HG03064 (cell line): ENCODE results near the gene GUCY1A2.
"Not testable (repeated sequence)": the region's sequence is repeated elsewhere in the genome, so short reads cannot be mapped to it uniquely, and the experiment has no call there.

ENCODE experiments used
- ATAC-seq: cut with Tn5 transposase; IDR thresholded peaks from one replicate; pipeline ENCODE4 v1.9.1; 2021; ENCODE audit warnings: low read depth; ENCODE audit not compliant: unreplicated experiment

Gene GUCY1A2

DNA sequence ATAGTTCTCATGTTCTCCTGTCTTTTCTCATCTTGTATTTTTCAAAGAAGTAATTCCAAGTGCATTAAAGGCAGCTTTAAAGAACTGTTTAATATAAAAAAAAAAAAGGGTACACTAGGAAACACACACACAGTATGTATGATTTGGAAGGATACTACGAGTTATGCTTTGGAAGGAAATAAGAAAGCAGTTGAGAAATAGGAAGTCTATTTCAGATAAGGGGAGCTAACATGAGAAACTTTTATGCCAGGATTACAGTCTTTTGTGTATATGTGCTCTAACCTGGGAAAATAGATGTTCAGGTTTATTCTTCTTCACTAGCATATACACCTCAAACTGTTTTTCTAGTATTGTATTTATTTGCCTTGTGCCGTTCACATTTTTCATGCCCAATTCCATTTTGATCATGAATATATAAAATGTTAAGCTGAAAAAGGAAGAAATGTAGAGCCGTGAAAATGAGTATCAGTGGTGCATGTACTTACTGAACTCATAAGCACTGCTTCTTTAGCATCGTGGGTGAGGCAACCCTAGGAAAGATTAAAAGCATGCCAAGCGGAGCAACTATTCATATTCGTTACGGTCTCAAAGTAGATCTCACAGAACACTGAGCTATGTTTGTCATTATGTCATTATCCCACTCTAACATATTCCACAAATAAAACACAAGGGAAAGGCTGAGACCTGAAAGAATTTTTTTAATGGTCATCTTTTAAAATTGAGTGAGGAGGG, 59.6 kb downstream of the GUCY1A2 start:
- no peak for ATAC-seq

DNA sequence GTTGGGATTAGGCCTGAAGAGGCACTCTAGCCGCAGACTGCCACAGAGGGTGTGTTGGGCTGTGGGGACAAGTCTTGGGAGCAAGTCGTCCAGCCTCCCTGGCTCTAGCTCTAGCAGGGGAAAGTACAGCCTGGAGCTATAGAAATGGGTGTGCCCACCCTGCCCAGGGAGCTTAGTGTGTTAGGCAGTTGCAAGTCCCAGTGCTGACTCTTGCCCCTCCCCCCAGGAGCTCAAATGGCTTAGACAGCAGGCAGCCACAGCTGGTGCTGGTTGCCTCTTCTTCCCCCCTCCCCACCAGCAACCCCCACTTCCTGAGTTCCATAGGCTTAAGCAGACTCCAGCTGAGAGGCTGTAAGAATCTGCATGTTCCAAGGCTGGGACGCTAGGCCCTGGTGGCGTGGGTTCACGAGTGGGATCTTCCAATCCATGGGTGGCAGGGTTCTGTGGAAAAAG, 61.2 kb downstream of the GUCY1A2 start:
- ATAC-seq = no peak

DNA sequence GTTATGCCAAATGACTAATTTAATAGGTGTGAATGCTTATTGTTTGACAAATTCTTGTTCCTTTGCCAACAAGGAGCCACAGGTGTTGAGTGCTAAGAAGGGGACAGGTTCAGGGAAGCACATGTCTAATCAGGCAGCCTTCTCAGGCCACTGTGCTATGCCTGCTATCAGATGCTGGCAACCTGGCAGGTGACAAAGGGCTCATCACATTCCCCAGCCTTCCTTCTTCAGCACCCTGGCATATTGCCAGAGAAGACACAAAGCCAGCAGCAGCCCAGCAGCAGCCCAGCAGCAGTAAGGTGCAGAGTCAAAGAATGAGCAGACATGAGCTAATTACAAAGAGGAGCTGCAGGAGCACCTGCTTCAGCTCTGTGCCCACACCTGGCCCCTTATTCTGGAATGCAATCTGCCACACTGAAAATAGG, 68.2 kb downstream of the GUCY1A2 start:
- ATAC-seq = no peak

DNA sequence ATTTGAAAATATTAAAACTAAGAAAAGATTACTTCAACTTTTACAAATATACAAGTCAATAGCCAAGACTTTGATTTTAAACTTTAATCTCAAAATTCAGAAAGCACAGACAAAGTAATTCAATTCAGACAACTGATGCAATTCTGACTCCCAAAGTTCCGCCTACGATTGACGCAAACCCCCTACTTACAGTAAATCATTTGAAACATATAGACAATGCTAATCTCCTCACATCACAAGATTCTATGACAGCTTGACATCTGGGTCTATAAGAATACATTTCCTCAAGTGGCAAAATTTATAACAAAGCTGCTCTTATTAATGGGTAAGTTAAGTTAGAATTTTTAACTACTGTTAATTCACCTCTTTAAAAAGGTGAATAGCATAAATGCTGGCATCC, 75.2 kb downstream of the GUCY1A2 start:
- ATAC-seq = no peak

DNA sequence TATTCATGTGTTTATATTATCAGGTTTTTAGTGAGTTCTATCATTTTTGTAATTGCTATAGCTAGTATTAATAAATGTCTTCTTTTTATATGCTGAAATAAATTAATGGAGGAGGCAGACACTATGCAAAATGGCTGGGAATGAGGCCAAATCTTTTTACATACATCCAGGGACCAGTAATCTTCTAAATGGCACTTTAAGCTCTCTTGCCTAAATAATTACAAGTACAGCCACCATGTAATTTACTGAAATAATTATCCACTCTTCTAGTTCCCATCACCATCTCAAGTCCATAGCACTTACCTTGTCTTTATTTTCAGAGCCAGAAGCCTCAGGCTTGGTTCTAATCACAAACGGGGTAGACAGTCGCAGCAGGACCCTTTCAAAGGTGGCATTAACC, 79.1 kb downstream of the GUCY1A2 start:
- ATAC-seq = no peak

DNA sequence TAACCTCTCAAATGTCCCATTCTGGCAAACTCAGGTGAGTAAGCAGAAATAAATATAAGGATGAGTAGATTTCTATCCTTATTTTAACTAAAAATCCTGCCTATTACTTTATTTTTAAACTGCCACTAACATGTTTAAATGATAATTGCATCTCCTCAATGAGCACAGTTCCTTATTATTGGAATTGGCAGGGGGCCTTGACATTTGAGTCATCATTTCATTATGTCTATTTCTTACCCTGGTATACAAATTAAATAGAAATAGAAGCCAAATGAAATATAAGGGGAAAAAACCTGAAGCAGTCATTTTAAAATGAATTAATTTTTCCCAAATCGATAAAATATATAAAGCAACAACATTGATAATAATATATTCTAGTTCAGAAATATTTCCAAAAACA, 81.2 kb downstream of the GUCY1A2 start:
- no peak for ATAC-seq

DNA sequence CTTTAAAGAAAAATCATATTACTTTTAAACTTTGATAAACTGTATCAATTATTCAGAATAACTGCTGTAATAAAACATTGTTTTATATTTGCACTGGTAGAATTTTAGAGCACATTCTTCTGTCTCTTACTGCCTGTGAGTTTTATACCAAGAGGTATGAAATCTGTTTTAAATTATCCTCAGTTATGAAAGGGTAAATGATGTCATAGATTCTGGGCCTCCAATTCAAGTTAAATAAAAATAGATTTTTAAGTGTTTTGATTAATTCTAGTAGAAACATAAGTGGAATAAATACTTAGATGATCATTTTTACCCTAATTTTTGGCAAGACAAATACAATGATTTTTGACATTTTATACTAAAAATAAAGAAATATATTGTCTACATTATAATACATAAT, 93.0 kb downstream of the GUCY1A2 start:
- no peak for ATAC-seq

DNA sequence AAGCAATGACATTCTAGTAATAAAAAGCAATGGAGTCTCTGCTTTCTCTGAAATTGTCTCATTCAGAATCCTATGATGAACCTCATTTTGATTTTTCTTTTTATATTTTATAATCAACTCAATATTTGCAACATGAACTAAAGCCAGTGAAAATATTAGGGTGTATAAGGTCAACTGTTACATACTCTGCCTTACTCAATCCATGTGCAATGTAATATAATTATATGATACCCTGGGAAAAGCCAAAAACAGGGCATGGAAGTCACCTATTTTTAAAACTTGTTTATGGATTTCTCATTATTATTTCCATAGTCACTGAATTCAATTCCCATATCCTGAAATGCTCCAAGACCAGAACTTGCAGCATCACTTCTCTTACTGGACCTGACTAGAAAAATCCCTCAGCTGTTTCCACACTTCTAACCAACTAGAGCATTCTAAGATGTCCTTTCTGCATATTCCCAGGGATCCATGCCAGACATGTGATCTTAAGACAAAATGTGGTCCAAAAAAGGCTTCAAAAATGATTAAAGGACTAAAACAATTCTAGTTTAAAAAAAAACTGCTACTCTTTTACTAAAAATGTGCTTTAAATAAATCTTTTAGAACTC, 97.3 kb downstream of the GUCY1A2 start:
- no peak for ATAC-seq

DNA sequence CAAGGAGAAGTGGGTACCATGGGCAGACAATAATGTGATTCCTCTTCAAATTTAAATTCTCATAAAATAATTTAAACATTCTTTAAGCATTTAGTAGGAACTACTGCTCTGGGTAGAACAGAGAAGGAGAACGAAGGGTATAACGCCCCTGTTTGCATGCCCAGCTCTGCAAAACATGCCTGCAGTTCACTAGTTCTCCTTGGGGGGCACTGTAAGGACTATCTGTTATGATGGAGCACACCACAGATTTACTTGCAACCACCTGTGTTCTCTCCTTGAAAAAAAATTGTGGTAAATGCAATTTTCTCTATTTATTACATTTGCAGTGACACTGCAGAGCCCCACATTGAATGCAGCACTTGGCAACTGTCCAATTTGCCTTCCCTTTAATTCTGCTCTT, 100.3 kb downstream of the GUCY1A2 start:
- no peak for ATAC-seq

DNA sequence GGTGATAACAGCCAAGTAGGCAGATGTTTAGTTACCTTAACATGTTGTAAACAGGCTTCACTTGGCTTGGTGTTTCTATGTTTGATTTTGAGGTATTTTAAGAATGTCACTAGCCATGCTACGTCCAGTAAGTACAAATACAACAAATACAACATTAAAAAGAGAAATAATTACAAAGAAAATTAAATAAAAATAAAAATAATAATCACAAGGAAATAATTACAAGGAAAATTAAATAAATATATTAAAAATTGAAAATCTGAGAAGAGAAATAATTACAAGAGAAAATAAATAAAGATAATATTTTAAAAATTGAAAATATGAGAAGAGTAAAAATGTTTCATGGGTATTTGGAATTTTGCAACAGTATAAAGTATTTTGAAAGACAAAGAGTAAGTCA, 103.9 kb downstream of the GUCY1A2 start:
- no peak for ATAC-seq

DNA sequence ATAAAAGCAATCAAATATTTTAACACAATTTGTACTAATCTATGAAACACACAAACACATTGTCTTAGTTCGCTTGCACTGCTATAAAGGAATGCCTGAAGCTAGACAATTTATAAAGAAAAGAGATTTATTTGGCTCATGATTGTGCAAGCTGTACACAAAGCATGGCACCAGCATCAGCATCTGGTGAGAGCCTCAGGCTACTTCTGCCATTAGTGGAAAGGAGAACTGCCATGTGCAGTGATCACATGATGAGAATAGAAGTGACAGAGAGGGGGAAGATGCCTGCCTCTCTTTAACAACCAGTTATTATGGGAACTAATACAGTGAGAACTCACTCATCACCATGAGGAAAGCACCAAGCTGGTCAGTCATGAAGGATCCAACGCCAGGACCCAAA, 105.1 kb downstream of the GUCY1A2 start:
- no peak for ATAC-seq

DNA sequence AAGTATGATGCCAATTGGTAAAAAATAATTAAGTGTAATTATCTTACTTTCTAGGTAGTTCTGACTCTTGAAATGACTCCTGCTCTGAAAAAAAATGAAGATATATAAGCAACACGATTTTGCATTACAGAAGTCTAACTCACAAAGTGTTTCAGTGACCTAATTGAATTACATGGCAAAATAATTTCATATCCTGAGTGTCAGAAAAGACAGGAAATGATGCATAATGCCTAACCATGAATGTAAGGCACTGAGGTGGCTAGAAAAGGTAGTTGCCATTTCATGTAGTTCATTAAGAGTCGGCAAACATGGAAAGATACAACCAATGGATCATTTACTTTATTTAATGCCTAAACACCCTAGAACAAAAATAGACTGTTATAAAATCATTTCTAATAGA, 113.5 kb downstream of the GUCY1A2 start:
- ATAC-seq = no peak

DNA sequence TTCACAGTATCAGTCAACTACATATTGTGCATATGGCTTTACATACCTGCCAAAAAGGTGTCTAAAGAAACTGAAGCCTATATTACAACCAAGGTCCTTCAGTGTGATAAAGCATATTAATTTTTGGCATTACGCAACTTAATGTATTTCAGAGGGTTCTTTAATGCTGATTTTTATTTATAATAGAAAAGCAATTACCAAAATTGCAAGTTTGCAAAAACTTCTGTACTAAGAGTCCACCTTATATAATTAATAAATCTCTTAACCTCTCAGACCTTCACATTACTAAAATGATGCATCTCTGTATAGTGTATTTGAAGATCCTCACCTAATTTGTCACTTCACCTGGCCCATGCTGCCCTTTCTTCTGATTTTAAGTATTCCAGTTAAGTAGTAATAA, 128.6 kb downstream of the GUCY1A2 start:
- no peak for ATAC-seq

DNA sequence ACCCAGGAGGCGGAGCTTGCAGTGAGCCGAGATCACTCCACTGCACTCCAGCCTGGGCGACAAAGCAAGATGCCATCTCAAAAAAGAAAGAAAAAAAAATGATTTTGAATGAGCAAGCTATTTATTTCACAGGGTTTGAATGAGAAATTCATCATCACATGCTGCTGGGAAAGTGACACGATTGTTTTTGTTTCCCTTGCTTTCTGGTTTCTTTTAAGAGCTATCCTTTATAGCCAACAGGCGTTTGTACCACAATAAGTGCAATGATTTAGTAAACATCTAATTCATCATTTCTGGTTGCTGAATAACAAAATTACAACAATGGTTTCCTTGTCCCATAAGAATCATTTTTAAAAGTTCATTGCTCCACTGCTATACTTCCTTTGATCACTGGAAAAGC, 129.9 kb downstream of the GUCY1A2 start:
- ATAC-seq = no peak

DNA sequence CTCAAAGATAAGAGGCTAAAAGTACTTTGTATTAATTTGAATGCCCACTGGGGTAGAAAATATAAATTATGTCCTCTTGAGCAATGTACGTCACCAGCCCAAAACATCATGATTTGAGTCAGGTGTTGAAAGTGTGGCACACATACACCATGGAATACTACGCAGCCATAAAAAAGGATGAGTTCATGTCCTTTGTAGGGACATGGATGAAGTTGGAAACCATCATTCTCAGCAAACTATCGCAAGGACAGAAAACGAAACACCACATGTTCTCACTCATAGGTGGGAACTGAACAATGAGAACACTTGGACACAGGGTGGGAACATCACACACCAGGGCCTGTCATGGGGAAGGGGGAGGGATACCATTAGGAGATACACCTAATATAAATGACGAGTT, 134.6 kb downstream of the GUCY1A2 start:
- not testable (repeated sequence) for ATAC-seq

DNA sequence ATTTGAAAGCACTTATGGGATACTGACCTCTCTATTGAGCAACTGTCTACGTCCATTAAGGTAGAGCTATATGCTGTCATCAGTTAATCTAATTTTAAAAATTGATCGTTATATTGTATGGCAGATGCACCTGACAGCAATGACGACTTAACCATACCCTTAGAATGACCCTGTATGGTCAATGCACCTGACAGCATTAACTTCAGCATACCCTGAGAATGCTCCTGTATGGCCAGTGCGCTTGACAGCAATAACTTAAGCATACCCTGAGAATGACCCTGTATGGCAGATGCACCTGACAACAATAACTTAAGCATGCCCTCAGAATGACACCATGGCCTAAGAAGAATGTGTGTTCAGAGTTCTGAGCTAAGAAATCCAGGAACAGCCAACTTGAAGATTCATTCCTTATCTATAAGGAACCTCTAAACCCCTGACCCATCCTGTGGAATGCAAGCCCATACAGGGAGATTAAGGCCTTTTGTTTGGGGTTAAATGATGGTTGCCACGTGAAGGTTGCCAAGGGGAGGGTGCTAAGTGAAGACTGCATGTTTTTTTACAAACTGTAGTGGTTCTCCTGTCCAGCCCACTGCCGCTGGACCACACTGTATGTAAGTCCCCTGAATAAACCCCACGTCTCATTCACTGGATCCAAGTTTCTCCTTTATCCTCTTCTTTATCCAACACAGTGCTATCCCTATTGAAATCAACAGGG, 138.3 kb downstream of the GUCY1A2 start:
- no peak for ATAC-seq

DNA sequence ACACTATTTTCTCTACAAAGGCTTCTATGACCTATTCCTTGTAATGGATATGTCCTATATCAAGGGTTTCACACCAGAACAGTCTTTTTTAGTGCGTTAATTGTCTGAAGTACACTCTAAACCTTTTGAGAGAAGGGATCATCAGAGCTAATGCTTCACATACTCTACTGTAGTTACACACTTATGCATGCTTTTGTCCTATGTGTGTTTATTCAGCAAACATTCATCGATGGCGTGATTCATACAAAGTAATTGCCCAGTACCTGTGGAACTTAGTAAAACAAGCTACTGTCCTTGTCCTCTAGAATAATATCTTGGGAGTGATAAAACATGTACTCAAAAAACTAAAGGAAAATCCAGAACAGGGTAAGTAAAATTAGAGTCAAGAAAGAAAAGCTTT, 139.2 kb downstream of the GUCY1A2 start:
- ATAC-seq = no peak

DNA sequence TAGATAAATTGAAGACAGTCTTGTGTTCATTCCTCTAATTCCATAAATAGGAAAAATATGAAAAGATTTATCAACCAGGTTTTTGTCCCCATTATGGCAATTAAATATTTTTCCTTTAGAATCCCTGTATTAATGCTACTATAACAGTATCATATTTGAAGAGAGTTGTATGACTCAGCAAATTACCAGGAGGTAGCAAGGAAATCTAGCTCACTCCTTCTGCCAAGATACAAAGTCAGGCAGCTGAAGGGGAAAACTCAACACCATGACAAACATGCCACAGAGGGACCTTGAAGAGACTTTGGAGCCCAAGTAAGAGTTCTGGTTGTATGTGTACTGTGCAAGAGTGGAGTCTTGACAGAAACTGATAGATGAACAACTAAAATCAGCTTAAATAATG, 143.3 kb downstream of the GUCY1A2 start:
- ATAC-seq = no peak

DNA sequence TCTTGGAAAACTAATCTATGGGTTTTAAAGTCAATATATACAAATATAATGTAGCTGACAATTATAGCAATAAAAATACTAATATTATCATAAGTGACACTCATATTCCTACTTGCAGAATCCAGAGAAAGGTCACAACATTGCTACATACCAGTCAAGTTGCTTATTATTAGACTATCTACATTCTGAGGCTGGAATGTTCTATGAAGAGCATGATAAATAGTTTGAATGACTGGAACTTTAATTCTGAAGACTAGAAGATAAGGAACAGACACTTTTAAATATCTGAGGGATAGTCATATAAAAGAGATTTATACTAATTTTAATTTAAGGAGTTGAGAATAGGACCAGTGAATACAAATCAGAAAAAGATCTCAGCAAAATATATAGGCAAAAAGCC, 146.0 kb downstream of the GUCY1A2 start:
- no peak for ATAC-seq

DNA sequence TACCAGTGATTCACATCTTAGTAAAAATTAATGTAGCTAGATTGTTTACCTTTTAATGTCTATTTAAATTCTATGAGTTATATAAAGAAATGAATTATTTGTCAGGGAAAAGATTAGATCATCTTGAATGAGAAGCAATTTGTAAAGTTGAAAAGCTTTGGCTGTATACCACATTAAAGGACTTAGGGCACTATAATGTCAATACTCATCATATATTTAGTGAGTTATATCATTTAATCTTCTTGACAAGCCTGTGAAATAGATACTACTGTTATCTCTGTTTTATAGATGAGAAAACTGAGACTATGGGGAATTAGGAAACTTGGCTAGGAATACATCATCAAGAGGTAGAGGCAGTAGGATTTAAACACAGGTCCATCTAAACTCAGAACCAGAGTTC, 160.1 kb downstream of the GUCY1A2 start:
- ATAC-seq = no peak

DNA sequence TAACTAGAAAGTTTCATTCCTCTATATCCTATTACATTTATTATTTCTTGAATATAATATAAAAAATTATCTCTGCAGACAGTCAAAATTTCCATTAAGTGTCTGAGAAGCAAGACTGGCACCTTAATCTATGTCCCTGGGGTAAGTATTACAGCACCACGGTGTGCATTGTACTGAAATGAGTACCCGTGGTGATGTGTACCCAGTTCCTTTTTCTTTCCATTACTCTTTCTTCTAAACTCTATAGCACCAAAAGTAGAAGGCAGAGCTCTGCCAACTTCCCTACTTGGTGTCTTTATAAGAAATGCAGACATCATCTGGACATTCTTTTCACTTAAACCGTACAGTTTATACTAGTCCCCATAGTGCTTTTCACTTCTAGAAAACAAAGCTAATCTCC, 161.7 kb downstream of the GUCY1A2 start:
- no peak for ATAC-seq

DNA sequence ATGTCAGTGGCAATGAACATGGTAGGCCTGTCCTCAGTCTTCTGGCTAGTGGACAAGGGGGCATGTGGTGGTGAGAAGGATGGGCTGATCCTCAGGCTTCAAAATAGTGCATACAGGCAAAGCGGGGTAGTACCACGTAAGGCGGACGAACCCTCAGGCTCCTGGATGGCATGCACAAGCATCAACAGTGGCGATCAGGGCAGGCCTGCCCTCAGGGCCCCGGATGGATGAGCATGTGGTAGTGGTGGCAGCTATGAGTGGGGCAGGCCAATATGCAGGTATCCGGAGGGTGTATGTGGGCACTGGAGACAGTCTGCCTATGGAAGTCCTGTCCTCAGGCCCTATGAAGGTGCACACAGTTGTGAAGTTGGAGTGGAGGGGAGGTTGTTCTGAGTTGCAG, 163.8 kb downstream of the GUCY1A2 start:
- no peak for ATAC-seq
